Skeletal muscle tissue (tissue), 4 donors: ENCODE measurements around the gene EGR4. TPM values are rescaled to one million over a fixed set of nuclear protein-coding genes. Genes with fewer than 3 reads are reported as not detected.

Source experiments
- H3K27ac ChIP-seq: one replicate; pipeline ENCODE4 v1.7.0; 2013; ENCODE audit warnings: mild to moderate bottlenecking, low read depth, low read length, inconsistent platforms
- H3K27me3 ChIP-seq, 3 donors: one replicate each; pipeline ENCODE4 v1.7.0; 2013; ENCODE audit warnings: low read length in 3 of 3; ENCODE audit not compliant: control insufficient read depth in 3 of 3, insufficient read depth in 3 of 3
- H3K36me3 ChIP-seq, 3 donors: one replicate each; pipeline ENCODE4 v1.7.0; 2013; ENCODE audit warnings: low read length in 3 of 3; ENCODE audit not compliant: control insufficient read depth in 3 of 3, insufficient read depth in 3 of 3
- H3K4me1 ChIP-seq, 3 donors: one replicate each; pipeline ENCODE4 v1.7.0; 2013; ENCODE audit warnings: low read length in 3 of 3, mild to moderate bottlenecking in 3 of 3; ENCODE audit not compliant: control insufficient read depth in 3 of 3, insufficient read depth in 3 of 3
- H3K4me3 ChIP-seq, 3 donors: one replicate each; pipeline ENCODE4 v1.7.0; 2013; ENCODE audit warnings: low read length in 3 of 3
- H3K9ac ChIP-seq, 3 donors: one replicate each; pipeline ENCODE4 v1.7.0; 2013; ENCODE audit warnings: low read length in 3 of 3, mild to moderate bottlenecking in 3 of 3, moderate library complexity in 2 of 3, low read depth in 1 of 3
- H3K9me3 ChIP-seq, 3 donors: one replicate each; pipeline ENCODE4 v1.7.0; 2013; ENCODE audit warnings: low read length in 3 of 3; ENCODE audit not compliant: control insufficient read depth in 3 of 3
- total RNA-seq: library from RNA; depleted of rRNA; stranded (reverse); fragments of >200 nt; gene quantifications from one replicate; pipeline ENCODE4 v1.2.3, GENCODE V29; 2014
- donor health status: Osteomylitis.

Gene EGR4
- not detected for total RNA-seq

DNA sequence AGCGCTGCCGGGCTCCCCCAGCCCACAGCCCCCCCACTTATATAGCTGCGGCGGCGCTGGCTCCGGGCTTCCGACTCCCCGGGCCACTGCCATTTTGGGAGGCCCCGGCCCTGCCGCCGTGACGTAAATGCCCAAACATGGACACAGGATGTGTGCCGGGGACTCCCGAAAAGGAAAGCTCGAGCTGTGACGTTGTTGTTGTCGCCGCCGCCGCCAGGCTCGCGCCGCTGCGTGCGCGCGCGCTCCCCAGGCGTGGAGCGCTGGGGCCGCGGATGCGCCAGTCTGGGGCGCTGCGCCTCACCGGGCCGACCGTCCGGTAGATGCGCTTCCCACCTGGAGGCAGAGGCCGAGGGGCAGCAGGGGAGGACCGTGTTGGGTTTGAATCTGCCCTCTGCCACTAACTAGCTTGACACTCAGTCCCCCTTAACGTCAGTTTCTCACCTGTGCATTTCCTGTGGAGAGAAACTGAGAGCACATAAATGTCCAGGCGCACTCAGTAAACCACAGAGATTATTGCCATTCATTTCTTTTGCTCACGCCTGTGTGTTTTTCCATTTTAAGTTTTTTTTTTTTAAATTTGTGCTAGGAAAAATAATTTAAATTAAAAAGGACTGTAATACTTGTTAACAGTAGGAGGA, at the start of gene EGR4:
Gene EGR4, minus strand, starts transcription at position 15 of the 638 bp plus-strand sequence. CDS start 231 bp downstream, outside the sequence.
- H3K9ac ChIP-seq: no peak within 1 kb of the TSS
- peaks cover 0 to 7% (median 3%) of the 10 kb centered on the region in 3 donors for H3K4me1 ChIP-seq
- H3K27ac ChIP-seq: no peak within 1 kb of the TSS
- peaks cover 0 to 5% (median 0%) of the 10 kb centered on the region in 3 donors for H3K9me3 ChIP-seq
- H3K36me3 ChIP-seq: no peaks in the 10 kb centered on the region
- H3K27me3 ChIP-seq: peaks cover 71 to 79% (median 76%) of the 10 kb centered on the region in 3 donors
- H3K4me3 ChIP-seq: peak within 1 kb of the TSS in 2 of 3 donors; percentile 48 to 58

DNA sequence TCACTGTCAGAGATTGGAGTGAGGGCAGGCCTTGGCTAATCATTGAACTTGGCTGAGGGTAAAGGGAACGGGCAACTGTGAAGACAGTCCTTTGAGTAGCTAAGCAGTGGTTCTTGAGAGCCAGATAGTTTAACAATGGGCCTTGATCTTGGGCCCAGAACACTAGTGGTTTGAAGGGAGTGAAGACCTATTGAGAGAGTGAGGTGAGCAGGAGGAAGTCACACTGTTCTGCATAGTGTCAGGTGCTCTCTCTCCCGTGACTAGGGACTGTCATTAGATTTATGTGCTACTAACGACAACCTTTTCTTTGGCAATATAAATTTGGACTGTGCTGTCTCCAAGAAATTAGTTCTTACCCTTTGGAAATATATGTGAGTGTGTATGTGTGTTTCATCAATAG, 47.7 kb upstream of the EGR4 start:
- H3K4me1 ChIP-seq: no peaks in the 10 kb centered on the region
- H3K36me3 ChIP-seq: no peaks in the 10 kb centered on the region
- H3K27ac ChIP-seq: no peak overlapping the region
- H3K9me3 ChIP-seq: no peaks in the 10 kb centered on the region
- no peak overlapping the region for H3K9ac ChIP-seq
- no peaks in the 10 kb centered on the region for H3K27me3 ChIP-seq
- no peak overlapping the region for H3K4me3 ChIP-seq

DNA sequence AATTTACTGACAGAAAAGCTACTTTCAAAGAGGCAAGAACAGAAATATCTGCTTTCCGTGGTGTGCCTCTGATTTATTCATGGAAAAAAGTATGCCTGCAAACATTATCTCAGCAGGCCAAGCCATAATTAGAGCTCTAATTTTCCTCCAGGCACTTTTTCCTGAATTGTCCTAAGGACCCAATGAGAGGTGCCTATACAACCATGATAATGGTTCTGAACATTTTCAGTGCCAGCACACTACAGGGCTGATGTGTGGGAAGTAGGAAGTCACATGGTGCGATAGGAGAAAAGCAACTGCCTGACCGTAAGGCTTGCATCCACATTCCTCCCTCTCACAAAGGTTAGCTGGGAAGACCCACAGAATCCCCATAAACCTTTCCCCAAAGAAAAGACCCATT, 45.9 kb upstream of the EGR4 start:
- Histone ChIP-seq H3K9ac (no peak overlapping the region), H3K4me3 (no peak overlapping the region), H3K4me1 (no peaks in the 10 kb centered on the region), H3K36me3 (no peaks in the 10 kb centered on the region), H3K27ac (no peak overlapping the region), H3K9me3 (no peaks in the 10 kb centered on the region), H3K27me3 (no peaks in the 10 kb centered on the region)

GRCh38 chr2:73337828-73338227, 44.5 kb upstream of the EGR4 start:
- no peaks in the 10 kb centered on the region for H3K36me3 ChIP-seq
- no peak overlapping the region for H3K4me3 ChIP-seq
- no peaks in the 10 kb centered on the region for H3K4me1 ChIP-seq
- H3K27ac ChIP-seq: no peak overlapping the region
- no peaks in the 10 kb centered on the region for H3K9me3 ChIP-seq
- no peaks in the 10 kb centered on the region for H3K27me3 ChIP-seq
- H3K9ac ChIP-seq: no peak overlapping the region

DNA sequence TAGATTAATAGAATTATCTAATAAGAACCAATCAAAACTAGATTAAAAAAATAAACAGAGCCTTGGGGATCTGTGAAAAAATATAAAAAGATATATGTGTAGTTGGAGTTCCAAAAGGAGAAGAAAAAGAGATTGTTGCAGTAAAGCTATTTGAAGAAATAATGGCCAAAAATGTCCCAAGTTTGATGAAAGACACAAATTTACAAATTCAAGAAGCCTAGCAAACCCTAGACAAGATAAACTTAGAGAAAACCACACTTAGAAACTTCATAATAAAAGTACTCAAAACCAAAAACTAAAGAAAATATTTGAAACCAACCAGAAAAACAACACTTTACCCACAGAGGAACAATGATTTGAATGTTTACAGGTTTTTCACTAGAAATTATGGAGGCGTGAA, 41.3 kb upstream of the EGR4 start:
- Histone ChIP-seq H3K36me3 (no peaks in the 10 kb centered on the region), H3K4me1 (no peaks in the 10 kb centered on the region), H3K9ac (no peak overlapping the region), H3K9me3 (no peaks in the 10 kb centered on the region), H3K27me3 (no peaks in the 10 kb centered on the region), H3K4me3 (no peak overlapping the region), H3K27ac (no peak overlapping the region)

DNA sequence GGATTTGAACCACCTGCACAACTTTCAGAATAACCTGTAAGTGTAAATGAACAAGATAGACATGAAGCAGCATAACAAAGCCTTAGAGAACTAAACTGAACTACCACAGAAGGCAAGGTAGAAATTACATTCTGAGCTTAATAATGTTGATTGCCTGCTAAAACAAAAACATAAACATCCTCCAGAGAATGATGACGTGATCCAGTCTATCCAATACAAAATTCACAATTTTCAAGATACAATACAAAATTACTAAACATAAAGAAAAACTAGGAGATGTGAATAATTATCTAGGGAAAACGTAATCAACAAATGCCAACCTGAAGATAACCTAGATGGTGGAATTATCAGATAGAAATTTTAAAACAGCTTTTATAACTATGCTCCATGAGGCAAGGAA, 40.7 kb upstream of the EGR4 start:
- no peaks in the 10 kb centered on the region for H3K36me3 ChIP-seq
- no peak overlapping the region for H3K27ac ChIP-seq
- no peak overlapping the region for H3K9ac ChIP-seq

GRCh38 chr2:73333564-73333963, 40.2 kb upstream of the EGR4 start:
- Histone ChIP-seq H3K27me3 (no peaks in the 10 kb centered on the region), H3K27ac (no peak overlapping the region), H3K9ac (no peak overlapping the region), H3K4me3 (no peak overlapping the region), H3K9me3 (no peaks in the 10 kb centered on the region), H3K4me1 (no peaks in the 10 kb centered on the region), H3K36me3 (no peaks in the 10 kb centered on the region)

More for the DNA sequence above, 40.7 kb upstream of the EGR4 start:
- Histone ChIP-seq H3K4me1 (no peaks in the 10 kb centered on the region), H3K27me3 (no peaks in the 10 kb centered on the region), H3K4me3 (no peak overlapping the region), H3K9me3 (no peaks in the 10 kb centered on the region)

DNA sequence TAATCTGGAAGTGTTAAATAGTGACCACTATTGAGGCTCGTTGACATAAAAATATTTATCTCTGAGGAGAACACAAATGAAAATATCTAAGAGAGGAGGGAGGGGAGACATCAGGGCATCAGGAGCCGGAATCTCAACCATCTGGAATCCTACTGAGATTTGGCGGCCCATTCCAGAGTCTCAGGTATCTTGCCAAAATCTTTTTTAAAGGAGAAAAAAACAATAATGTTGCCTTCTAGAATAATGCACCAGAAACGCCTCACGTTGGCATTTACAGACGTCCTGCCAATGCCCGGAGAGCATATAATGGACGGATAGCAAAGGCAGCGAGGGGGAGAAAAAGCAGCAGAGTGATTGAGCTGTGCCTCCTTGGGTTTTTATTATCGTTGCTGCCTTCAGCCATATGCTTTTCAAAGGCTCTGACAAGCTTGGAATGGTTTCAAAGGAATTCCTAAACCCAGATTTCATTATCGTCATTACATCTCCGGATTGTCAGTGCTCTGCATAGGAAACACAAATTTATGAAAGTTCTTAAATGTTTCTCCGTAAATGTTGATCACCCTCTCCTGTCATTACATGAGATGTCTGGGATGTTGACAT, 30.9 kb upstream of the EGR4 start:
- no peak overlapping the region for H3K9ac ChIP-seq
- H3K4me1 ChIP-seq: no peaks in the 10 kb centered on the region
- H3K36me3 ChIP-seq: no peaks in the 10 kb centered on the region
- peaks cover 12 to 15% (median 12%) of the 10 kb centered on the region in 3 donors for H3K27me3 ChIP-seq
- H3K27ac ChIP-seq: no peak overlapping the region
- H3K4me3 ChIP-seq: no peak overlapping the region
- no peaks in the 10 kb centered on the region for H3K9me3 ChIP-seq

GRCh38 chr2:73323551-73323950, 30.2 kb upstream of the EGR4 start:
- H3K27me3 ChIP-seq: peaks cover 15 to 17% (median 16%) of the 10 kb centered on the region in 3 donors
- H3K4me1 ChIP-seq: no peaks in the 10 kb centered on the region

DNA sequence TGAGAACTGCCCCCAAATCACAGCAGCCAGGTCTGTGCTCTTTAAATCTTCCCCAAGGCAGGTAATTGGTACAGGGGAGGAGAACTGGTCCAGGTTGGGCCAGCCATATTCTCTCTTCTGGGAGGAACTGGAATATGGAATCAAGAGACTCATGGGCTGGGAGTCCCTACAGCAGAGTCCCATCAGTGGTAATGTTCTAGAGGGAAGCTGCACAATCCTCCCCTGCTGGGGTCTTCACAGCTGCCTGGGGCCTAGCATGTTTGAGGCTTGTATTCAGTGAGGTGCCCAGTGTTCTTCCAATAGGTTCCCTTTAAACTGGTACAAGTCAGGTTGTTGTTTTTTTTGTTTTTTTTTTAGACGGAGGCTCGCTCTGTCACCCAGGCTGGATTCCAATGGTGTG, 21.1 kb upstream of the EGR4 start:
- Histone ChIP-seq H3K27ac (no peak overlapping the region), H3K4me1 (no peaks in the 10 kb centered on the region), H3K9ac (no peak overlapping the region), H3K27me3 (peaks cover 3 to 6% (median 6%) of the 10 kb centered on the region in 3 donors), H3K4me3 (no peak overlapping the region), H3K9me3 (no peaks in the 10 kb centered on the region), H3K36me3 (no peaks in the 10 kb centered on the region)

More at GRCh38 chr2:73323551-73323950, 30.2 kb upstream of the EGR4 start:
- Histone ChIP-seq H3K9me3 (no peaks in the 10 kb centered on the region), H3K9ac (no peak overlapping the region), H3K27ac (no peak overlapping the region), H3K36me3 (no peaks in the 10 kb centered on the region), H3K4me3 (no peak overlapping the region)
